GM21576 (cell line): ENCODE data around the gene SUCO.
"Not testable (repeated sequence)": the region's sequence is repeated elsewhere in the genome, so short reads cannot be mapped to it uniquely, and the experiment has no call there.

Experiments
- ATAC-seq: cut with Tn5 transposase; IDR thresholded peaks from one replicate; pipeline ENCODE4 v1.9.1; 2021; ENCODE audit warnings: mild to moderate bottlenecking, moderate library complexity; ENCODE audit not compliant: unreplicated experiment

The SUCO gene

DNA sequence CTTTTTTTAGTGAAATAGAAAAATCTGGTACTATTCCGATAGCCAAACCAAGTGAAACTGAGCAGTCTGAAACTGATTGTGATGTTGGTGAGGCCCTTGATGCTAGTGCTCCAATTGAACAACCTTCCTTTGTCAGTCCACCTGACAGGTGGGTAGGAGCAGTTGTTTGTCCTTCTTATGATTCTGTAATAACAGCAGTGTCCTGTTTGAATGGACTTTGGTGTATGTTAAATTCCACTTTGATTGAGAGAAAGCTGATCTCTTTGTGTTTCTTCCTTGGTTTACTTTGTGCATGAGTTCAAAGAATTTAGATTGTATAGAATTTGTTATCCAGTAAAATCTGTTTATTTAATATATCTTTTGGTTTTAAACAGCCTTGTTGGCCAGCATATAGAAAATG lies 24.3 kb downstream of the SUCO start:
- no peak for ATAC-seq

DNA sequence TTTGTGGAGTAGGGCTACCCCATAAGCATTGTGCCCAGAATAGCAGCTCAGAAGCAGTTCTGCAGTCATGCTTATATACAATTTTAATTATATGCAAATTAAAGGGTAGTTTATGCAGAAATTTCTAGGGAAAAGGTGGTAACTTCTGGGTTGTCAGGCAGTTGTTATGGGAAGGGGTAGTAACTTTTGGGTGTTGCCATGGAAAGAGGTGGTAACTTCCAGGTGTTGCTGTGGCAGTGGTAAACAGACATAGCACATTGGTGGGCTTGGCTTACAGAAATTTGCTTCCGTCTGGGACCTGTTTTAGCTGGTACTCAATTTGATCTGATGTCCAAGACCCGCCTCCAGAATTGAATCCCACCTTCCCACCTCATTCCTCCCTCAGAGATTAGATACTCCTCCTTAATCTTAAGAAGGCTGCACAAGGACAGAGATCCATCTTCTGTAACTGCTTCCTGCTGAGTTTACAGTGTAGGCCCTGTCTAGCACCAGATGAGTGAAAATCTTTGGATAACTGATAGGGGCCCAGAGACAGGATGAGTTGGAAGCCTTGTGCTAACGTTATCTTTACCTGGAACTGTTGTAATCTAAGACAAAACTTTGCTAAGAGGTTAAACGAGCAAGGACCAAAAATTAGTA lies 26.7 kb downstream of the SUCO start:
- no peak for ATAC-seq

GRCh38 chr1:172561252-172561651 lies 28.3 kb downstream of the SUCO start:
- no peak for ATAC-seq

- no peak for ATAC-seq
Observed at GRCh38 chr1:172566196-172566997, 33.4 kb downstream of the SUCO start.

DNA sequence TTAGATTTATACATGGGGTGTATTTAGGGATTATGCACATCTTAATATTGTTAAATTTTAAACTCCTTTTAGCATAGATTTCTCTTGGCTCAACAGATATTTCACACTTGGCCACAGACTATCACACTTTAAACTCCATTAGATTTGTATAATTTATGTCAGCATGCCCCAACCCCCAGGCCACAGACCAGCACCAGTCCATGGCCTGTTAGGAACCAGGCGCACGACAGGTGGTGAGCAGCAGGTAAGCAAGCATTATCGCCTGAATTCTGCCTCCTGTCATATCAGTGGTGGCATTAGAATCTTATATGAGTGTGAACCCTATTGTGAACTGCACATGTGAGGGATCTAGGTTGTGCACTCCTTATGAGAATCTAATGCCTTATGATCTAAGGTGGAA lies 34.8 kb downstream of the SUCO start:
- ATAC-seq = no peak

- ATAC-seq = no peak
Observed at GRCh38 chr1:172574080-172574479, 41.1 kb downstream of the SUCO start.

DNA sequence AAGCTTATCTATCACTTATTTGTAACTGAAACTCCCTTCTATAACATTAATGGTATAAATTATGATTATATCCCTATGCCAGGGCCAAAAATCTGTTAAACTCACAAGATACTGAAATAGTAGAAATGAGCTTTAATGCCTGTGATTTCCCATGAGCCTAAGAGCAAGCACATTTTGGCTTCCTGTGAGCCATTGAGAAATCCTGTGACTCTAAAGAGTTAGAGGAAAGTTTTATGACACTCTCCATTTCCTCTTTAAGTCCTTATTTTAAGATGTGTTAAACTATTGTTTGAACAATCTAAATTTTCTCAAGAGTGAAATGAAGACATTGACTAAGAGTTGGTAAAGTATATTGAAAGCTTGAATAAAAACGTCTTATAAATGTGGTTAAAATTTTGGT lies 45.6 kb downstream of the SUCO start:
- ATAC-seq = no peak

DNA sequence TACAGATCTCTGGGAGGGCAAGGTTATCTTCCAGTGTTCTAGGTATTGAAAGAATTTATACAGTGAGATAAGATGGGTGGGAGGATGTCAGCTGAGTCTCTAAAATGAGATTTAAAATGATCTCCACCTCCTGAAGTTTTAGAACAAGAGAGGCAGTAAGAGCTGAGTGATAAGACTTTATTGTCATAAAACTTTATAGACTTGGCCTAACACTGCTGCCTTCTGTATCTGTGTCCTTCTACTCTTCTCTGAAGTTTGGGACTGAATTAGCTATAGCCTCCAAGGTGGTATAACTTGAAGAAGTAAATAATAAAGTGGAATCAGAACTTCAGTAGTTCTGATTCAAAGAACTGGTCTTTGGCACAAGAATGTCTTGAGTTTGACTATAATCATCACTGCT lies 48.3 kb downstream of the SUCO start:
- no peak for ATAC-seq

GRCh38 chr1:172581779-172582178 lies 48.8 kb downstream of the SUCO start:
- no peak for ATAC-seq

DNA sequence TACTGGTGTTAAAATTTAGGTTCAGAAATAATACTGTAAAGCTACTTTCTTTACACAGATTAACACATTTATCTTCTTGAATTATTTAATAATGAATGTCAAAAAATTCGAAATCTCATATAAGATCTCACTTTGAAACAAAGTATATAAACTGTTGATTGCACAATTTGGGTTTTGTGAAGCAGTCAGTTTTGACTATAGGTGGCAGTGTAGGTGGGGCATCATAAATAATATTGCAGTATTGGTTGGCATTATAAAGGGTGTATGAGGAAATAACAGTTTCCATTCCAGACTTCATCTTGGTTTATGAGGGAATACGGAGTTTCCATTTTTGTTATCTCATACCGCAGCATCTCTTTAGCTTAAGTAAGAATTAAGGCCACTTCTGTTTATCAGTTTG lies 49.9 kb downstream of the SUCO start:
- ATAC-seq = no peak

DNA sequence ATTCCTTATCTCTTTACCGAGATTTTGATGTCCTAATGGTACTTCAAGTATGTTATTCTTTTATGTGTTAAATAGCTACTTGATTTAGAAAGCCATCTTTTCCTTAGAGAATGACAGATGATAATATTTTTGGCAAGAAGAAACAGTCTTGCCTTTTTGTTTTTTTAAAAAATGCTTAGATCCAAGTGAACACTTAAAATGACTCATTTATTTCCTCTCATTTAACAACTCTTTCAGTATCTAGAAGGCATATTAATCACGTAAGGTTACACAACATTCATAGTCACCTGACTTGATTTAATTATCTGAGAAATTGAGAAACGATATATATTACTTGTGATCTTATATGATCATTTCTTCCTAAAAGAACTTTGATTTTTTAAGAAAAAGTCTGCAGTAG lies 52.4 kb downstream of the SUCO start:
- ATAC-seq = no peak

DNA sequence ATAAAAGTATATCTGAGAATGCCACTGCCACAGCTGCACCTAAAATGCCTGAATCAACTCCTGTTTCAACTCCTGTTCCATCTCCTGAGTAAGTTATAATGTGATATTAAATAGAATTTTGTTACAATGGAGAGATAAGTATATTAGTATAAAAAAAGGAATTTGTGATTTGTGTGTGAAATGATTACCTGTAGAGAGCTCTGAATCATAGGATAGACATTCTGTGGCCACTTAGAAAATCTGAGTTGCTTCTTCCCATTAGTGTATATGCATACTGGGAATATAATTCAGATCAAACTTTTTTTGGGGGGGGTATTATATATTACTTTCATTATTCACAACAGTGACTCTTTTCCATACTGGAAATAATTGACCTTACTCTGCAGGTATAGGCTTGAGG lies 52.9 kb downstream of the SUCO start:
- no peak for ATAC-seq

- ATAC-seq = no peak
Observed at GRCh38 chr1:172588296-172589291, 55.6 kb downstream of the SUCO start.

DNA sequence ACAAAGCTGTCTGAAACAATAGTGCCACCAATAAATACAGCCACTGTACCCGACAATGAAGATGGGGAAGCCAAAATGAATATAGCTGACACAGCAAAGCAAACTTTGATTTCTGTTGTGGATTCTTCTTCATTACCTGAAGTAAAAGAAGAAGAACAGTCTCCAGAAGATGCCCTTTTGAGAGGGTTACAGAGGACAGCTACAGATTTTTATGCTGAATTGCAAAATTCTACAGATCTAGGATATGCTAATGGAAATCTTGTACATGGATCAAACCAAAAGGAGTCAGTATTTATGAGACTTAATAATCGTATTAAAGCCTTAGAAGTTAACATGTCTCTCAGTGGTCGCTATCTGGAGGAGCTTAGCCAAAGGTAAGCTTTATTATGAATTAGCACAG lies 56.6 kb downstream of the SUCO start:
- ATAC-seq = no peak

GRCh38 chr1:172591429-172591828 lies 58.5 kb downstream of the SUCO start:
- ATAC-seq = not testable (repeated sequence)

GRCh38 chr1:172595066-172595465 lies 62.1 kb downstream of the SUCO start:
- not testable (repeated sequence) for ATAC-seq

- ATAC-seq = not testable (repeated sequence)
Observed at GRCh38 chr1:172596782-172597181, 63.8 kb downstream of the SUCO start.

- no peak for ATAC-seq
Observed at GRCh38 chr1:172599912-172600311, 67.0 kb downstream of the SUCO start.

- no peak for ATAC-seq
Observed at GRCh38 chr1:172600615-172601014, 67.7 kb downstream of the SUCO start.

DNA sequence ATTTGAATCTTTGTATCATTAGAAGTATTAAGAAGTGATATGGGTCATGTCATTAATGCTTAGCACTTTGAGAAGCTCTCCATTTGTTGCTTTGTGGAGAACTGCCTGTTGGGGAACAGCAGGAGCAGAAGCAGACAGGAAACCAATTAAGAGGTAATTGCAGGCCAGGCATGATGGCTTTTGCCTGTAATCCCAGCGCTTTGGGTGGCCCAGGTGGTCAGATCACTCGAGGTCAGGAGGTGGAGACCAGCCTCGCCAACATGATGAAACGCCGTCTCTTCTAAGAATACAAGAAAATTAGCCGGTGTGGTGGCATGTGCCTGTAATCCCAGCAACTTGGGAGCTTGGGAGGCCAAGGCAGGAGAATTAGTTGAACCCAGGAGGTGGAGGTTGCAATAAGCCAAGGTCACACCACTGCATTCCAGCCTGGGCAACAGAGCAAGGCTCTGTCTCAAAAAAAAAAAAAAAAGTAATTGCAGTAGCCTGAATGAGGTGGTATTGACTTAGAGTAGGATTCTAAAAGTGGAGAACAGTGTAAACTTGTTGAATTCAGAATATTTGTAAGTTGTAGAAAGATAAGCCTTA lies 68.2 kb downstream of the SUCO start:
- no peak for ATAC-seq

- ATAC-seq = no peak
Observed at GRCh38 chr1:172602706-172603105, 69.8 kb downstream of the SUCO start.
